T-helper 2 cell (primary cell): ENCODE measurements around the gene HAT1.

Source experiments
- DNase-seq, 5 experiments: peaks; one replicate each; pipeline versions ENCODE4 v3.0.0 to v3.0.0-alpha.2; 2012 to 2022

HAT1 gene

GRCh38 chr2:171919453-171919852 lies 2.8 kb upstream of the HAT1 start:
- DNase-seq = no peak

- DNase-seq = no peak
These were observed 361 bp upstream of the HAT1 start for GRCh38 chr2:171921970-171922229.

- no peak for DNase-seq
These were observed 945 bp downstream of the HAT1 start for GRCh38 chr2:171923206-171923605.

- no peak for DNase-seq
These were observed 2.1 kb downstream of the HAT1 start for GRCh38 chr2:171924170-171924942.

GRCh38 chr2:171930385-171930784 lies 8.1 kb downstream of the HAT1 start:
- DNase-seq = no peak

GRCh38 chr2:171939058-171939742 lies 16.9 kb downstream of the HAT1 start:
- DNase-seq = no peak

GRCh38 chr2:171939743-171940071 lies 17.4 kb downstream of the HAT1 start:
- no peak for DNase-seq

- DNase-seq = no peak
These were observed 19.0 kb downstream of the HAT1 start for GRCh38 chr2:171941316-171941699.

GRCh38 chr2:171943869-171944268 lies 21.6 kb downstream of the HAT1 start:
- DNase-seq = no peak

GRCh38 chr2:171952276-171952675 lies 30.0 kb downstream of the HAT1 start:
- DNase-seq = no peak

GRCh38 chr2:171952748-171953147 lies 30.5 kb downstream of the HAT1 start:
- DNase-seq = no peak

GRCh38 chr2:171956135-171956825 lies 34.0 kb downstream of the HAT1 start:
- no peak for DNase-seq

GRCh38 chr2:171957061-171957460 lies 34.8 kb downstream of the HAT1 start:
- DNase-seq = peak in 1 of 5 experiments; percentile 37

- no peak for DNase-seq
These were observed 36.2 kb downstream of the HAT1 start for GRCh38 chr2:171958475-171958874.

- no peak for DNase-seq
These were observed 37.7 kb downstream of the HAT1 start for GRCh38 chr2:171959998-171960397.

- no peak for DNase-seq
These were observed 38.3 kb downstream of the HAT1 start for GRCh38 chr2:171960570-171960969.

GRCh38 chr2:171963198-171963597 lies 40.9 kb downstream of the HAT1 start:
- DNase-seq = peak in 1 of 5 experiments; percentile 66

- DNase-seq = no peak
These were observed 42.0 kb downstream of the HAT1 start for GRCh38 chr2:171964308-171964707.

GRCh38 chr2:171965238-171965637 lies 43.0 kb downstream of the HAT1 start:
- DNase-seq = no peak

GRCh38 chr2:171965661-171966060 lies 43.4 kb downstream of the HAT1 start:
- no peak for DNase-seq

- no peak for DNase-seq
These were observed 44.0 kb downstream of the HAT1 start for GRCh38 chr2:171966235-171966634.

- DNase-seq = no peak
These were observed 44.4 kb downstream of the HAT1 start for GRCh38 chr2:171966688-171967087.

- no peak for DNase-seq
These were observed 46.2 kb downstream of the HAT1 start for GRCh38 chr2:171968509-171968908.

GRCh38 chr2:171972329-171972982 lies 50.2 kb downstream of the HAT1 start:
- DNase-seq = no peak
